Measurements from ENCODE around the gene ISCA1.
A peak's percentile ranks its signal among the peaks of the same experiment; 100 is the strongest.

The ISCA1 gene

DNA sequence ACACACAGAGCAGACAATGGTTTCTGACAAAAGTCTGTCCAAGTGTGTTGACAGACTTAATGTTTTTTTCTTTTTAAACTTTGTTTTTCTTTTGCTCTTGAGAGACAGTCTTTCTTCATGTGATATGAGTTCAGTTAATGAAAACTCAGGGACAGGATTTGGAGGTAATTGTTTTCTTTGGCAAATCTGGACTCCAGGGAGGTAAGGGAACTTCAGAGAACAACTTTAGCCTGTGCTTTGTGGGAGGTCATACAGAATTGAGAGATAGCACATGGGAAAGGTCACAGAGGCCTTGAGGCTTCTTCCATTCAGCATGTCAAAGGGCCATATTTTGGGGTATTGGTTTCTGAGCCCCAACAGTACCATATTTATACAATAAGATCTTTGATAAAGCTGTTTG is 32.2 kb downstream of the ISCA1 start:
- FAIRE-seq = no peak
- TF ChIP-seq PAX5 (IDR thresholded peaks at IDR 0.05; ENCODE audit: insufficient read depth, low read length, severe bottlenecking) (no peak), POLR2A (IDR thresholded peaks at IDR 0.05; ENCODE audit: low read depth, low read length) (no peak), POU2F2 (IDR thresholded peaks at IDR 0.05; ENCODE audit: low read depth, low read length) (no peak), SPI1 (IDR thresholded peaks at IDR 0.05; ENCODE audit: low read depth, low read length) (no peak), TAF1 (IDR thresholded peaks at IDR 0.05; ENCODE audit: low read depth, low read length) (no peak)
- DNase-seq (ENCODE audit: insufficient read length, low spot score) = no peak

DNA sequence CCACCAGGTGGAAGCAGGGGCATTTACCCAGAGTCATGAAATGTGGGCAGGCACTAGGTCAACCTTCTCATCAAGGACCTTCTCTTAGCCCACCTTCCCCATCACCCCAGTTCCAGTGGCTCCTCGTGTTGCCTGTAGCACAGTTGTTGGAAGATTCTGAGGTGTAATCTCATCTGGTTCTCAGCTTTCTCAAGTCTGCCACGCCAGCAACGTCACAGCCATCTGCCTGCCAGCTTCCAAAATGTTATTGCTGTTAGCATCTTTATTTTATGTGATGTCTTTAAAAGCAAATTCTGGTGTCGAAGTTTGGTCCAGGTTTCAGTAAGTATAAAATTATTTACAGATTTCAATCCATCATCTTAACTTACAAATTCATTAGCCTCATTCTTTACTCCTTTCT is 33.6 kb downstream of the ISCA1 start:
- TF ChIP-seq POLR2A (IDR thresholded peaks at IDR 0.05; ENCODE audit: low read depth, low read length) = no peak
- no peak for TF ChIP-seq PAX5 (IDR thresholded peaks at IDR 0.05; ENCODE audit: insufficient read depth, low read length, severe bottlenecking)
- TF ChIP-seq POLR2AphosphoS5 (IDR thresholded peaks at IDR 0.05; ENCODE audit: low read depth, low read length) = no peak
- TF ChIP-seq POU2F2 (IDR thresholded peaks at IDR 0.05; ENCODE audit: low read depth, low read length) = no peak
- TF ChIP-seq TAF1 (IDR thresholded peaks at IDR 0.05; ENCODE audit: low read depth, low read length) = no peak
- TF ChIP-seq SPI1 (IDR thresholded peaks at IDR 0.05; ENCODE audit: low read depth, low read length) = no peak
- no peak for DNase-seq (ENCODE audit: insufficient read length, low spot score)
- no peak for FAIRE-seq

DNA sequence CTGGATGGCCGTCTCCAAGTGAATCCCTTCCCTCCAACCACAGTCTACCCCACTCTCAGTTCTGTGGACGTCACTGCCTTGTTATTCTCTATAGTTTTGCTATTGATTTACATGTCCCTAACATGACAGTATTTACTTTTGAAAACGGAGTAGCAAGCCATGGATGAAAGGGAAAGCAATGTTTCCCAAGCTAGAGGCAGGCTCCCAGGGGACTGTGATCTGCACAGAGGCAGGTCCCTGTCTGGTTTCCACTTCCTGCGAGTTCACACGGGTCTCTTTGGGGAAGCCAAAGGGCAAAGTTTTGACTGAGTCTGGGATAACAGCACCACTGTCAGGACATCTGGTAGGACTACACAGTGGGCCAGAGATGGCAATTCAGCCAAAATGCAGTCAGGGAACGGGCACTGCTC is 35.6 kb downstream of the ISCA1 start:
- no peak for FAIRE-seq
- no peak for DNase-seq (ENCODE audit: insufficient read length, low spot score)
- TF ChIP-seq POLR2A (IDR thresholded peaks at IDR 0.05; ENCODE audit: low read depth, low read length) (no peak), SPI1 (IDR thresholded peaks at IDR 0.05; ENCODE audit: low read depth, low read length) (no peak), TAF1 (IDR thresholded peaks at IDR 0.05; ENCODE audit: low read depth, low read length) (no peak), POLR2AphosphoS5 (IDR thresholded peaks at IDR 0.05; ENCODE audit: low read depth, low read length) (no peak), POU2F2 (IDR thresholded peaks at IDR 0.05; ENCODE audit: low read depth, low read length) (no peak), PAX5 (IDR thresholded peaks at IDR 0.05; ENCODE audit: insufficient read depth, low read length, severe bottlenecking) (no peak)

DNA sequence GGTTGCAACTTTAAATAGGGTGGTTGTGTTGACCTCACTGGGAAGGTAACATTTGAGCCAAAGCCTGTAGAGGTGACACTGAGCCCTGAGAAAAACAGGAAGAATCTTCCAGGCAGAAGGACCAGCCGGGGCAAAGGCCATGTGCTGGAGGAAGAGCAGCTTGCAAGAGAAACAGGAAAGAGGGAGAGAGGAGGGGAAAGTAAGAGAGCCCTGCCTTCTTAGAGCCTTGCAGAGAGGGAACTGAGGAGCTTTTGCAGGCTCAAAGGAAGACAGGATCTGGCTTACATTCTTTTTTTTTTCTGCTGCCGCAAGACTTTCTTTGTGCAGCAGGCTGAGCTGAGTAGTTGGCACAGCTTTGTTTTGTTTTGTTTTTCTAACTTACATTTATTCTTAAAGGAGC is 40.3 kb downstream of the ISCA1 start:
- no peak for DNase-seq (ENCODE audit: insufficient read length, low spot score)
- FAIRE-seq = peak; percentile 13
- TF ChIP-seq SPI1 (IDR thresholded peaks at IDR 0.05; ENCODE audit: low read depth, low read length) = no peak
- no peak for TF ChIP-seq POU2F2 (IDR thresholded peaks at IDR 0.05; ENCODE audit: low read depth, low read length)
- TF ChIP-seq POLR2AphosphoS5 (IDR thresholded peaks at IDR 0.05; ENCODE audit: low read depth, low read length) = no peak
- TF ChIP-seq PAX5 (IDR thresholded peaks at IDR 0.05; ENCODE audit: insufficient read depth, low read length, severe bottlenecking) = no peak
- TF ChIP-seq POLR2A (IDR thresholded peaks at IDR 0.05; ENCODE audit: low read depth, low read length) = no peak
- no peak for TF ChIP-seq TAF1 (IDR thresholded peaks at IDR 0.05; ENCODE audit: low read depth, low read length)

DNA sequence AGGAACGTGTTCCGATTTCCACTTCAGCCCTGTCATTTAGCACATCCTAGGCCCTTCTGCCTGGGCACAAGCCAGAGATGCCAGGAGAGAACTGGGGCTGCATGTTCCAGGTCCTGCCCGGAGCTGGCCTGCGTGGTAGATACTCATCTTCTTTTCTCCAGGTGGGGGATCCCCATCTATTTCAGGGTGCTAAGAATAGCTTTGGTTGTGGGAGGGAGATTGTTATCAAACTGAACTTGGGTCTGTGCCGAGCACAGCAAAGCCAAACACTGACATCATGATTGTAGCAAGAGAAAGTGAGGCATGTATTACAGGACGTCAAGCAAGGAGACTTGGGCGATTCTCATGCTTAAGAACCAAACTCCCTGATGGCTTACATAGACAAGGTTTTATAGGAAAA is 41.1 kb downstream of the ISCA1 start:
- FAIRE-seq (no peak), DNase-seq (ENCODE audit: insufficient read length, low spot score) (no peak)
- TF ChIP-seq POU2F2 (IDR thresholded peaks at IDR 0.05; ENCODE audit: low read depth, low read length) (no peak), TAF1 (IDR thresholded peaks at IDR 0.05; ENCODE audit: low read depth, low read length) (no peak), POLR2A (IDR thresholded peaks at IDR 0.05; ENCODE audit: low read depth, low read length) (no peak), POLR2AphosphoS5 (IDR thresholded peaks at IDR 0.05; ENCODE audit: low read depth, low read length) (no peak), SPI1 (IDR thresholded peaks at IDR 0.05; ENCODE audit: low read depth, low read length) (no peak), PAX5 (IDR thresholded peaks at IDR 0.05; ENCODE audit: insufficient read depth, low read length, severe bottlenecking) (no peak)

DNA sequence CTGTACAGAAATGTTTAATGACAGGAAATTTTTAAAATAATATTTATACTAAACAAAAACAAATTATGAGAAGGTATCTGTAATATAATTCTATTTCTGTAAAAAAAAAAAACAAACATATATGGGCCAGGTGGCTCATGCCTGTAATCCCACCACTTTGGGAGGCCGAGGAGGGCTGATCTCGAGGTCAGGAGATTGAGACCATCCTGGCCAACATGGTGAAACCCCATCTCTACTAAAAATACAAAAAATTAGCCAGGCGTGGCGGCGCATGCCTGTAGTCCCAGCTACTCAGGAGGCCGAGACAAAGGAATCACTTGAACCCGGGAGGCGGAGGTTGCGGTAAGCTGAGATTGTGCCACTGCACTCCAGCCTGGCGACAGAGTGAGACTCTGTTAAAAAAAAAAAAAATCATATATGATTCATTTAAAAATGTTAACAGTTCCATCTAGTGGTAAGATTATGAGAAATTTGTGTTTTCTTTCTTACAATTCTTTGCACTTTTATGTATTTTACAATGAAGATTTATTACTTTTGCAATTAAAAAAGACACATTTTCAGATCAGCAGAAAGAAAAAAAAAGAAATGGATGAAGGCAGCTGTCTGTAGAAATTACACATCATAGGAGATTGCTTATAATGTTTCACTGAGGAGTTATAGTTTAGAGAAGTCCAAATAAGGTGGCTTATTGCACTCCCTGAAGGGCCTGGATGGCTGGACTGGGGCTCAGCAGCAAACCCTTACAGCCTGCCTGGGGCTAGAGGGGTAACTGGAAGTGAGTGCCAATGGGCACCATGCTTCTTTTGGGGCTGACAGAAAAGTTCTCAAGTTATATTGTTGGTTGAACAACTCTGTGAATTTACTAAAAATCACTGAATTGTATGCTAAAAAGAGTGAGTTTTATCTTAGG is 43.2 kb downstream of the ISCA1 start:
- no peak for DNase-seq (ENCODE audit: insufficient read length, low spot score)

DNA sequence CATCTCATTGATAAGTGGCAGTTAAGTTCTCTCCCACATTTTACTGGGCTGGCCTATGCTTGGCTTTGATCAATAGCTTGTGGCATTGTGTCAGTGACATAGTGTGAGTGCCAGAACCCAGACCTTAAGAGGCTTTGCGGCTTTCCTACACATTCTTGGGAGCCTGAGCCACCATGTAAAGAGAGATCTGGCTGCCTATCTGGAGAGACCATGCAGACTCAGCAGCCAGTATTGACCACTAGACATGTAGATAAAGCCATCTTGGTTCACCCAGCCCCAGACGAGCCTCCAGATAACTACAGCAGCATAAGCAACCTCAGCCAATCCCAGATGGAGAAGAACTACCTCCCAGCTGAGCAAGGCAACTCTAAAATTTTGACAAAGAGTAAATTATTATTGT is 51.5 kb downstream of the ISCA1 start:
- no peak for TF ChIP-seq PAX5 (IDR thresholded peaks at IDR 0.05; ENCODE audit: insufficient read depth, low read length, severe bottlenecking)
- no peak for TF ChIP-seq POU2F2 (IDR thresholded peaks at IDR 0.05; ENCODE audit: low read depth, low read length)
- no peak for TF ChIP-seq SPI1 (IDR thresholded peaks at IDR 0.05; ENCODE audit: low read depth, low read length)
- no peak for TF ChIP-seq POLR2AphosphoS5 (IDR thresholded peaks at IDR 0.05; ENCODE audit: low read depth, low read length)
- TF ChIP-seq POLR2A (IDR thresholded peaks at IDR 0.05; ENCODE audit: low read depth, low read length) = no peak
- TF ChIP-seq TAF1 (IDR thresholded peaks at IDR 0.05; ENCODE audit: low read depth, low read length) = no peak
- FAIRE-seq (no peak), DNase-seq (ENCODE audit: insufficient read length, low spot score) (no peak)

More for the DNA sequence above, 43.2 kb downstream of the ISCA1 start:
- no peak for FAIRE-seq
- TF ChIP-seq SPI1 (IDR thresholded peaks at IDR 0.05; ENCODE audit: low read depth, low read length) = no peak
- no peak for TF ChIP-seq POLR2AphosphoS5 (IDR thresholded peaks at IDR 0.05; ENCODE audit: low read depth, low read length)
- no peak for TF ChIP-seq POLR2A (IDR thresholded peaks at IDR 0.05; ENCODE audit: low read depth, low read length)
- no peak for TF ChIP-seq POU2F2 (IDR thresholded peaks at IDR 0.05; ENCODE audit: low read depth, low read length)
- TF ChIP-seq TAF1 (IDR thresholded peaks at IDR 0.05; ENCODE audit: low read depth, low read length) = no peak
- TF ChIP-seq PAX5 (IDR thresholded peaks at IDR 0.05; ENCODE audit: insufficient read depth, low read length, severe bottlenecking) = no peak

DNA sequence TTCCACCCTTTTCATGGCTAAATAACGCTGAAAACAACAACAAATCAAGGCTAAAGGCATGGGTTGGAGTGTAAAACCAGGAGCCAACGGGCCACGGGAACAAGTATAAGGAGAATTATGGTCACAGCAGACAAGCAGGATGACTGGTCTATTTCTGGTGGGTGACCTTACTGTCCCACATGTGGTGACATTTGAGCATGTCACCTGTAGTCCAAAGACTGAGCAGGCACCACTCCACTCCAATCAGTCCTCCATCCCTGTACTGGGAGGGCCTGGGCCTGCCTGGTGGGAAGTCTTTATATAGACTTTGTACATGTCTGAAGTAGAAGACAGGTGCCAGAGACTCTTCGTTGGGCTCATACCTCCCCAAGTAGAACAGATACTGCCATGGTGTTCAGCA is 59.7 kb downstream of the ISCA1 start:
- FAIRE-seq (no peak), DNase-seq (ENCODE audit: insufficient read length, low spot score) (no peak)
- TF ChIP-seq POLR2AphosphoS5 (IDR thresholded peaks at IDR 0.05; ENCODE audit: low read depth, low read length) (no peak), POU2F2 (IDR thresholded peaks at IDR 0.05; ENCODE audit: low read depth, low read length) (no peak), PAX5 (IDR thresholded peaks at IDR 0.05; ENCODE audit: insufficient read depth, low read length, severe bottlenecking) (no peak), POLR2A (IDR thresholded peaks at IDR 0.05; ENCODE audit: low read depth, low read length) (no peak), SPI1 (IDR thresholded peaks at IDR 0.05; ENCODE audit: low read depth, low read length) (no peak), TAF1 (IDR thresholded peaks at IDR 0.05; ENCODE audit: low read depth, low read length) (no peak)

DNA sequence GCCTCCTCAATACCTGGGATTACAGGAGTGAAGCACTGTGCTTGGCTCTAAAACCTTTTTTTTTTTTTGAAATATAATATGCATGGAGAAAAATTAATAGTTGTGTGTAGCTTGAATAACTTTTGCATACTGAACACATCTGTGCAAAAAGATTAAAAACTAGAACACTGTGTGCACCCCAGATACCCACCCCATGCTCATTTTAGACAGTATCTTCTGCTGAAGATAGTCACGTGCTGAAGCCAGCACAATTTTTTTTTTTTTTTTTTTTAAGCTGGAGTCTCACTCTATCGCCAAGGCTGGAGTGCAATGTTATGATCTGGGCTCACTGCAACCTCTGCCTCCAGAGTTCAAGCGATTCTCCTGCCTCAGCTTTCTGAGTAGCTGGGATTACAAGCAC is 62.7 kb downstream of the ISCA1 start:
- no peak for TF ChIP-seq POLR2AphosphoS5 (IDR thresholded peaks at IDR 0.05; ENCODE audit: low read depth, low read length)
- FAIRE-seq = no peak
- no peak for DNase-seq (ENCODE audit: insufficient read length, low spot score)
